GM21447 (cell line): ENCODE data around the gene CSF3R.

Source experiments
- ATAC-seq: cut with Tn5 transposase; IDR thresholded peaks from one replicate; pipeline ENCODE4 v1.9.1; 2021; ENCODE audit not compliant: unreplicated experiment

Gene CSF3R

GRCh38 chr1:36463463-36463802, 19.3 kb downstream of the CSF3R start:
- ATAC-seq, result no peak

- ATAC-seq, result no peak
Observed at GRCh38 chr1:36458910-36459309, 23.8 kb downstream of the CSF3R start.

GRCh38 chr1:36457691-36458090, 25.0 kb downstream of the CSF3R start:
- no peak for ATAC-seq

GRCh38 chr1:36456391-36456928, 26.3 kb downstream of the CSF3R start:
- ATAC-seq, result no peak

- ATAC-seq, result no peak
Observed at GRCh38 chr1:36455386-36455785, 27.3 kb downstream of the CSF3R start.

- ATAC-seq, result no peak
Observed at GRCh38 chr1:36453600-36454388, 28.9 kb downstream of the CSF3R start.

GRCh38 chr1:36453051-36453450, 29.7 kb downstream of the CSF3R start:
- ATAC-seq, result no peak

GRCh38 chr1:36450919-36451305, 31.8 kb downstream of the CSF3R start:
- no peak for ATAC-seq

GRCh38 chr1:36450270-36450918, 32.3 kb downstream of the CSF3R start, which contains the start of gene OSCP1:
TSS of gene OSCP1 (minus strand) at chr1:36450451. CDS start at chr1:36450369, 82 bp downstream.
- ATAC-seq, result peak; percentile 98

GRCh38 chr1:36448530-36449056, 34.1 kb downstream of the CSF3R start:
- ATAC-seq, result no peak

- ATAC-seq, result no peak
Observed at GRCh38 chr1:36447450-36447849, 35.3 kb downstream of the CSF3R start.

GRCh38 chr1:36446746-36447145, 36.0 kb downstream of the CSF3R start:
- no peak for ATAC-seq

- no peak for ATAC-seq
Observed at GRCh38 chr1:36446271-36446670, 36.4 kb downstream of the CSF3R start.

GRCh38 chr1:36443297-36443696, 39.4 kb downstream of the CSF3R start:
- no peak for ATAC-seq

- ATAC-seq, result no peak
Observed at GRCh38 chr1:36442337-36442736, 40.4 kb downstream of the CSF3R start.

- ATAC-seq, result no peak
Observed at GRCh38 chr1:36440646-36441045, 42.1 kb downstream of the CSF3R start.

- no peak for ATAC-seq
Observed at GRCh38 chr1:36440044-36440443, 42.7 kb downstream of the CSF3R start.

GRCh38 chr1:36438715-36439114, 44.0 kb downstream of the CSF3R start:
- no peak for ATAC-seq

- ATAC-seq, result no peak
Observed at GRCh38 chr1:36436821-36437220, 45.9 kb downstream of the CSF3R start.

GRCh38 chr1:36433102-36433501, 49.6 kb downstream of the CSF3R start:
- no peak for ATAC-seq

- no peak for ATAC-seq
Observed at GRCh38 chr1:36432616-36433015, 50.1 kb downstream of the CSF3R start.

- ATAC-seq, result no peak
Observed at GRCh38 chr1:36425791-36426190, 56.9 kb downstream of the CSF3R start.
